Measurements from ENCODE around the gene CTIF.
"Not testable (repeated sequence)": the region's sequence is repeated elsewhere in the genome, so short reads cannot be mapped to it uniquely, and the experiment has no call there.

The CTIF gene

GRCh38 chr18:48538531-48539405 is at the start of gene CTIF:
TSS of gene CTIF (plus strand) at chr18:48539031. CDS start at chr18:48619566, 80,535 bp downstream.
- no peak for DNase-seq (ENCODE audit: low read depth, low spot score)

GRCh38 chr18:48490641-48491293 is 48.1 kb upstream of the CTIF start:
- DNase-seq (ENCODE audit: low read depth, low spot score), result no peak

GRCh38 chr18:48492880-48493279 is 46.0 kb upstream of the CTIF start:
- DNase-seq (ENCODE audit: low read depth, low spot score), result no peak

GRCh38 chr18:48493434-48494230 is 45.2 kb upstream of the CTIF start:
- no peak for DNase-seq (ENCODE audit: low read depth, low spot score)

- no peak for DNase-seq (ENCODE audit: low read depth, low spot score)
Observed at GRCh38 chr18:48497863-48498262, 41.0 kb upstream of the CTIF start.

- DNase-seq (ENCODE audit: low read depth, low spot score), result no peak
Observed at GRCh38 chr18:48500517-48500916, 38.3 kb upstream of the CTIF start.

GRCh38 chr18:48502906-48503305 is 35.9 kb upstream of the CTIF start:
- DNase-seq (ENCODE audit: low read depth, low spot score), result no peak

GRCh38 chr18:48504819-48505218 is 34.0 kb upstream of the CTIF start:
- no peak for DNase-seq (ENCODE audit: low read depth, low spot score)

- DNase-seq (ENCODE audit: low read depth, low spot score), result not testable (repeated sequence)
Observed at GRCh38 chr18:48506983-48507568, 31.8 kb upstream of the CTIF start.

GRCh38 chr18:48512498-48512897 is 26.3 kb upstream of the CTIF start:
- DNase-seq (ENCODE audit: low read depth, low spot score), result not testable (repeated sequence)

GRCh38 chr18:48514786-48515185 is 24.0 kb upstream of the CTIF start:
- no peak for DNase-seq (ENCODE audit: low read depth, low spot score)

- DNase-seq (ENCODE audit: low read depth, low spot score), result no peak
Observed at GRCh38 chr18:48517048-48517447, 21.8 kb upstream of the CTIF start.

- DNase-seq (ENCODE audit: low read depth, low spot score), result no peak
Observed at GRCh38 chr18:48519431-48520100, 19.3 kb upstream of the CTIF start.

- no peak for DNase-seq (ENCODE audit: low read depth, low spot score)
Observed at GRCh38 chr18:48521723-48522122, 17.1 kb upstream of the CTIF start.

- no peak for DNase-seq (ENCODE audit: low read depth, low spot score)
Observed at GRCh38 chr18:48525671-48526070, 13.2 kb upstream of the CTIF start.

- no peak for DNase-seq (ENCODE audit: low read depth, low spot score)
Observed at GRCh38 chr18:48527461-48527860, 11.4 kb upstream of the CTIF start.

GRCh38 chr18:48528861-48529260 is 10.0 kb upstream of the CTIF start:
- no peak for DNase-seq (ENCODE audit: low read depth, low spot score)

GRCh38 chr18:48529796-48530195 is 9.0 kb upstream of the CTIF start:
- DNase-seq (ENCODE audit: low read depth, low spot score), result no peak

GRCh38 chr18:48530399-48531081 is 8.3 kb upstream of the CTIF start:
- DNase-seq (ENCODE audit: low read depth, low spot score), result no peak

- DNase-seq (ENCODE audit: low read depth, low spot score), result no peak
Observed at GRCh38 chr18:48531082-48531403, 7.8 kb upstream of the CTIF start.

GRCh38 chr18:48531908-48532307 is 6.9 kb upstream of the CTIF start:
- DNase-seq (ENCODE audit: low read depth, low spot score), result no peak

Measured in activated CD4-positive, CD25-positive, alpha-beta regulatory T cell treated with anti-CD3 and anti-CD28 coated beads, Interleukin-2, amount 50 U/mL, for 16 hours (primary cell).